Hypothalamus (tissue), 51 donors: ENCODE results near the gene COL19A1.
A peak's percentile ranks its signal among the peaks of the same experiment; 100 is the strongest.
"Not testable (repeated sequence)": the region's sequence is repeated elsewhere in the genome, so short reads cannot be mapped to it uniquely, and the experiment has no call there.

ENCODE experiments used
- DNase-seq, 51 donors: peaks; one replicate each; lab custom pipeline; 2025; lab: John Stamatoyannopoulos, UW

The COL19A1 gene

GRCh38 chr6:69865126-69865525, 1.2 kb upstream of the COL19A1 start:
- no peak for DNase-seq

GRCh38 chr6:69866770-69867638, 648 bp downstream of the COL19A1 start:
- peak in 34 of 51 donors; percentile 8 to 62 (median 26) for DNase-seq

GRCh38 chr6:69867639-69867976, 1.3 kb downstream of the COL19A1 start:
- peak in 2 of 51 donors; percentile 14 to 38 for DNase-seq

GRCh38 chr6:69868252-69868804, 2.0 kb downstream of the COL19A1 start:
- DNase-seq, result no peak

- no peak for DNase-seq
Observed at GRCh38 chr6:69868961-69869360, 2.6 kb downstream of the COL19A1 start.

- no peak for DNase-seq
Observed at GRCh38 chr6:69871107-69871506, 4.8 kb downstream of the COL19A1 start.

- DNase-seq, result no peak
Observed at GRCh38 chr6:69873291-69873690, 6.9 kb downstream of the COL19A1 start.

GRCh38 chr6:69875715-69876114, 9.4 kb downstream of the COL19A1 start:
- DNase-seq, result no peak

GRCh38 chr6:69878795-69879194, 12.4 kb downstream of the COL19A1 start:
- DNase-seq, result no peak

- DNase-seq, result no peak
Observed at GRCh38 chr6:69880601-69881000, 14.2 kb downstream of the COL19A1 start.

GRCh38 chr6:69881322-69882151, 15.2 kb downstream of the COL19A1 start:
- peak in 1 of 51 donors; percentile 1 for DNase-seq

- no peak for DNase-seq
Observed at GRCh38 chr6:69883551-69883950, 17.2 kb downstream of the COL19A1 start.

- no peak for DNase-seq
Observed at GRCh38 chr6:69884231-69884630, 17.9 kb downstream of the COL19A1 start.

GRCh38 chr6:69887026-69887425, 20.7 kb downstream of the COL19A1 start:
- no peak for DNase-seq

GRCh38 chr6:69887714-69888345, 21.5 kb downstream of the COL19A1 start:
- DNase-seq, result no peak

GRCh38 chr6:69888482-69889233, 22.3 kb downstream of the COL19A1 start:
- DNase-seq, result no peak

GRCh38 chr6:69889234-69889974, 23.0 kb downstream of the COL19A1 start:
- not testable (repeated sequence) for DNase-seq

GRCh38 chr6:69892561-69892960, 26.2 kb downstream of the COL19A1 start:
- DNase-seq, result not testable (repeated sequence)

- DNase-seq, result not testable (repeated sequence)
Observed at GRCh38 chr6:69893266-69893665, 26.9 kb downstream of the COL19A1 start.
